CD14-positive monocyte (primary cell): ENCODE results near the gene OSGEP. TPM values are rescaled to one million over a fixed set of nuclear protein-coding genes. Genes with fewer than 3 reads are reported as not detected.

Experiments
- DNase-seq, 3 donors: peaks; one replicate each; pipeline ENCODE4 v3.0.0-alpha.2; 2011 to 2022
- H2AFZ ChIP-seq: 2 replicates; pipeline ENCODE4 v1.6.0; 2012; ENCODE audit warnings: mild to moderate bottlenecking, low read depth, low read length, inconsistent platforms; ENCODE audit not compliant: insufficient read depth, poor library complexity, severe bottlenecking
- H3K27ac ChIP-seq, 2 donors: 1 replicate in 1 of 2; 2 replicates in 1 of 2; pipeline ENCODE4 v1.5.1; 2012 to 2013; ENCODE audit warnings: low read length in 2 of 2, control low read depth in 1 of 2, inconsistent platforms in 1 of 2, low read depth in 1 of 2, mild to moderate bottlenecking in 1 of 2
- H3K27me3 ChIP-seq, 2 donors: one replicate each; pipeline versions ENCODE4 v1.6.0 to v1.6.1; 2011 to 2013; ENCODE audit warnings: low read length in 2 of 2; ENCODE audit not compliant: control insufficient read depth in 2 of 2, insufficient read depth in 2 of 2
- H3K36me3 ChIP-seq, 2 donors: replicated peaks in 1 of 2; 1 replicate in 1 of 2; 2 replicates in 1 of 2; pipeline versions ENCODE4 v1.5.1 to v1.6.1; 2012 to 2013; ENCODE audit warnings: low read length in 2 of 2, control low read depth in 1 of 2, inconsistent platforms in 1 of 2, mild to moderate bottlenecking in 1 of 2; ENCODE audit not compliant: insufficient read depth in 2 of 2, control insufficient read depth in 1 of 2
- H3K4me1 ChIP-seq, 2 donors: 1 replicate in 1 of 2; 2 replicates in 1 of 2; pipeline versions ENCODE4 v1.5.1 to v1.6.1; 2012 to 2013; ENCODE audit warnings: low read length in 2 of 2, control low read depth in 1 of 2, inconsistent platforms in 1 of 2, mild to moderate bottlenecking in 1 of 2, moderate library complexity in 1 of 2; ENCODE audit not compliant: insufficient read depth in 2 of 2, control insufficient read depth in 1 of 2
- H3K4me2 ChIP-seq: replicated peaks from 2 replicates; pipeline ENCODE3; 2012; ENCODE audit warnings: low read length, moderate library complexity, mild to moderate bottlenecking; ENCODE audit not compliant: poor library complexity, severe bottlenecking; ENCODE audit errors: extremely low read depth
- H3K4me3 ChIP-seq, 3 experiments: fragments of 200-600 bp in 1 of 3; sonication (generic) in 1 of 3; replicated peaks in 1 of 3; 1 replicate in 2 of 3; 2 replicates in 1 of 3; pipeline ENCODE4 v1.5.1; 2011 to 2013; ENCODE audit warnings: low read length in 3 of 3, mild to moderate bottlenecking in 3 of 3, control low read depth in 2 of 3, low read depth in 2 of 3, inconsistent platforms in 1 of 3, moderate library complexity in 1 of 3
- H3K79me2 ChIP-seq: 2 replicates; pipeline ENCODE4 v1.6.0; 2012; ENCODE audit warnings: mild to moderate bottlenecking, control low read depth, inconsistent platforms, low read length, moderate library complexity; ENCODE audit not compliant: insufficient read depth
- H3K9ac ChIP-seq: 2 replicates; pipeline ENCODE4 v1.6.0; 2017; ENCODE audit warnings: low read length, mild to moderate bottlenecking; ENCODE audit not compliant: insufficient read depth, poor library complexity, severe bottlenecking
- H3K9me3 ChIP-seq, 2 donors: replicated peaks in 1 of 2; 1 replicate in 1 of 2; 2 replicates in 1 of 2; pipeline versions ENCODE4 v1.5.1 to v1.6.1; 2012 to 2013; ENCODE audit warnings: low read length in 2 of 2, control low read depth in 1 of 2; ENCODE audit not compliant: control insufficient read depth in 1 of 2, insufficient read depth in 1 of 2
- H4K20me1 ChIP-seq: 2 replicates; pipeline ENCODE4 v1.6.0; 2012; ENCODE audit warnings: mild to moderate bottlenecking, low read length, control low read depth, moderate library complexity; ENCODE audit not compliant: insufficient read depth
- H3K27ac Mint-ChIP-seq, 7 donors: one replicate each; pipeline ENCODE4 v1.8.0; 2020; ENCODE audit warnings: mild to moderate bottlenecking in 7 of 7, mixed read lengths in 7 of 7, moderate library complexity in 6 of 7, inconsistent platforms in 2 of 7
- H3K27me3 Mint-ChIP-seq, 3 donors: one replicate each; pipeline ENCODE4 v1.8.0; 2021 to 2022; ENCODE audit warnings: low read depth in 3 of 3, mild to moderate bottlenecking in 3 of 3, mixed read lengths in 3 of 3, moderate library complexity in 3 of 3, inconsistent platforms in 1 of 3
- H3K36me3 Mint-ChIP-seq, 2 donors: one replicate each; pipeline ENCODE4 v1.8.0; 2020; ENCODE audit warnings: mixed read lengths in 2 of 2, inconsistent platforms in 1 of 2, mild to moderate bottlenecking in 1 of 2
- H3K4me1 Mint-ChIP-seq: one replicate; pipeline ENCODE4 v1.8.0; 2020; ENCODE audit warnings: mild to moderate bottlenecking, mixed read lengths
- H3K4me3 Mint-ChIP-seq, 2 donors: one replicate each; pipeline ENCODE4 v1.8.0; 2020; ENCODE audit warnings: mild to moderate bottlenecking in 2 of 2, mixed read lengths in 2 of 2, moderate library complexity in 1 of 2
- H3K9me3 Mint-ChIP-seq, 7 donors: one replicate each; pipeline ENCODE4 v1.8.0; 2020 to 2022; ENCODE audit warnings: mixed read lengths in 7 of 7, mild to moderate bottlenecking in 6 of 7, moderate library complexity in 6 of 7, inconsistent platforms in 2 of 7
- CTCF ChIP-seq: fragments of 200-600 bp; IDR thresholded peaks from one replicate; pipeline ENCODE4 v1.8.0; 2022; ENCODE audit warnings: antibody characterized with exemption, mild to moderate bottlenecking
- WGBS: methylation state at CpG from one replicate; pipeline ENCODE4 v1.1.5; 2013; ENCODE audit warnings: missing lambda C conversion rate; ENCODE audit not compliant: insufficient coverage; 5-methylcytosine and 5-hydroxymethylcytosine counted together
- intact Hi-C, 2 donors: fragments of 100-400 bp; cut with micrococcal nuclease; formaldehyde crosslinking; loops; one replicate each; pipeline versions ENCODE4 v1.15.0 to v1.15.1; 2023
- polyA plus RNA-seq, 3 donors: library from polyadenylated mRNA; depleted of rRNA in 1 of 3; unstranded in 2 of 3; stranded (reverse) in 1 of 3; fragments of 300-500 nt in 2 of 3; fragments of >200 nt in 1 of 3; fragmentation: Illumina TruSeq in 2 of 3; gene quantifications; 1 replicate in 2 of 3; 2 replicates in 1 of 3; pipeline ENCODE4 v1.2.3, GENCODE V29; 2012 to 2021

The OSGEP gene
- polyA plus RNA-seq, 3 donors: 34.7 to 112 (median 40.0) TPM

GRCh38 chr14:20472536-20473169 is 18.0 kb upstream of the OSGEP start:
- peaks cover 55% of the 10 kb centered on the region for H3K4me1 Mint-ChIP-seq
- Histone ChIP-seq H4K20me1 (peaks cover 57% of the 10 kb centered on the region), H3K9ac (no peak overlapping the region), H3K4me3 (no peak overlapping the region), H3K4me1 (peaks cover 42 to 51% of the 10 kb centered on the region in 2 donors), H3K79me2 (peaks cover 64% of the 10 kb centered on the region), H3K27me3 (no peaks in the 10 kb centered on the region), H2AFZ (no peak overlapping the region), H3K36me3 (peaks cover 54 to 59% of the 10 kb centered on the region in 2 donors), H3K27ac (peak overlapping the region in 1 of 2 donors; percentile 60), H3K4me2 (no peak overlapping the region), H3K9me3 (no peaks in the 10 kb centered on the region)
- peaks cover 64 to 68% of the 10 kb centered on the region in 2 donors for H3K36me3 Mint-ChIP-seq
- peak in 2 of 3 donors; percentile 52 to 66 for DNase-seq
- TF ChIP-seq CTCF: no peak
- peak overlapping the region in 5 of 7 donors; percentile 31 to 99 (median 83) for H3K27ac Mint-ChIP-seq
- intact Hi-C loops: loop anchor here in 1 of 2 donors (10.0 kb wide), 1 partner anchor 212 kb away; the partner anchor contains the start of genes ANG and RNASE4
- no peaks in the 10 kb centered on the region for H3K27me3 Mint-ChIP-seq
- H3K4me3 Mint-ChIP-seq: peak overlapping the region in 1 of 2 donors; percentile 12
- no CpG with 5 or more reads among the region's 2 CpGs for WGBS
- no peaks in the 10 kb centered on the region for H3K9me3 Mint-ChIP-seq

- H3K27me3 ChIP-seq: no peaks in the 10 kb centered on the region
- peaks cover 44 to 47% of the 10 kb centered on the region in 2 donors for H3K36me3 Mint-ChIP-seq
- H3K79me2 ChIP-seq: peaks cover 59% of the 10 kb centered on the region
- H3K4me3 ChIP-seq: peak overlapping the region; percentile 75 to 93 (median 87)
- DNase-seq: no peak
- no peaks in the 10 kb centered on the region for H3K27me3 Mint-ChIP-seq
- H3K4me3 Mint-ChIP-seq: peak overlapping the region; percentile 98 to 100
- intact Hi-C loops: loop anchor here in 1 of 2 donors (10.0 kb wide), 1 partner anchor 214 kb away; the partner anchor contains the start of genes ANG and RNASE4
- H3K4me2 ChIP-seq: peak overlapping the region; percentile 87
- TF ChIP-seq CTCF: no peak
- peak overlapping the region; percentile 97 to 100 for H3K27ac ChIP-seq
- no peak overlapping the region for H2AFZ ChIP-seq
- 0% methylated on average over 2 of the region's 2 CpGs for WGBS
- H4K20me1 ChIP-seq: peaks cover 52% of the 10 kb centered on the region
- H3K9me3 ChIP-seq: no peaks in the 10 kb centered on the region
- peaks cover 38 to 39% of the 10 kb centered on the region in 2 donors for H3K36me3 ChIP-seq
- H3K9me3 Mint-ChIP-seq: no peaks in the 10 kb centered on the region
- H3K9ac ChIP-seq: peak overlapping the region; percentile 100
- peaks cover 26 to 35% of the 10 kb centered on the region in 2 donors for H3K4me1 ChIP-seq
- peaks cover 36% of the 10 kb centered on the region for H3K4me1 Mint-ChIP-seq
- H3K27ac Mint-ChIP-seq: peak overlapping the region; percentile 97 to 100 (median 99)
Observed at GRCh38 chr14:20470603-20470901, 15.9 kb upstream of the OSGEP start.
